Kidney capillary endothelial cell (primary cell): ENCODE data around the gene EMILIN1.
"Not testable (repeated sequence)": the region's sequence is repeated elsewhere in the genome, so short reads cannot be mapped to it uniquely, and the experiment has no call there.

Experiments
- DNase-seq: peaks from one replicate; pipeline ENCODE4 v3.0.0-alpha.2; 2018; ENCODE audit warnings: low spot score

Gene EMILIN1

GRCh38 chr2:27094353-27094984 lies 16.1 kb downstream of the EMILIN1 start:
- no peak for DNase-seq

GRCh38 chr2:27095427-27095744 lies 17.0 kb downstream of the EMILIN1 start:
- no peak for DNase-seq

- DNase-seq = no peak
Measured at GRCh38 chr2:27095745-27096651, 17.6 kb downstream of the EMILIN1 start.

- no peak for DNase-seq
Measured at GRCh38 chr2:27096748-27097297, 18.4 kb downstream of the EMILIN1 start.

- DNase-seq = no peak
Measured at GRCh38 chr2:27097341-27097740, 18.9 kb downstream of the EMILIN1 start.

- DNase-seq = no peak
Measured at GRCh38 chr2:27099334-27099955, 21.0 kb downstream of the EMILIN1 start.

- DNase-seq = no peak
Measured at GRCh38 chr2:27100036-27100435, 21.6 kb downstream of the EMILIN1 start.

- DNase-seq = no peak
Measured at GRCh38 chr2:27102329-27102728, 23.9 kb downstream of the EMILIN1 start.

- DNase-seq = no peak
Measured at GRCh38 chr2:27105981-27106380, 27.6 kb downstream of the EMILIN1 start.

GRCh38 chr2:27108221-27108620 lies 29.8 kb downstream of the EMILIN1 start:
- DNase-seq = no peak

GRCh38 chr2:27109083-27109482 lies 30.7 kb downstream of the EMILIN1 start:
- DNase-seq = no peak

GRCh38 chr2:27110603-27111352 lies 32.4 kb downstream of the EMILIN1 start:
- not testable (repeated sequence) for DNase-seq

GRCh38 chr2:27111392-27112078 lies 33.1 kb downstream of the EMILIN1 start:
- not testable (repeated sequence) for DNase-seq

- DNase-seq = no peak
Measured at GRCh38 chr2:27115519-27115918, 37.1 kb downstream of the EMILIN1 start.

- no peak for DNase-seq
Measured at GRCh38 chr2:27117995-27118524, 39.6 kb downstream of the EMILIN1 start.

- DNase-seq = no peak
Measured at GRCh38 chr2:27118525-27119329, 40.3 kb downstream of the EMILIN1 start, which contains the start of gene CGREF1. CGREF1 (minus strand) TSS chr2:27119128; CDS start chr2:27104366, 14,762 bp downstream.

GRCh38 chr2:27119330-27119670 lies 40.9 kb downstream of the EMILIN1 start:
- not testable (repeated sequence) for DNase-seq

- no peak for DNase-seq
Measured at GRCh38 chr2:27121906-27122305, 43.5 kb downstream of the EMILIN1 start.

GRCh38 chr2:27122791-27123190 lies 44.4 kb downstream of the EMILIN1 start:
- no peak for DNase-seq
